Head of caudate nucleus (tissue), 42 donors: Measurements from ENCODE around the gene PIP5KL1.
"Not testable (repeated sequence)": the region's sequence is repeated elsewhere in the genome, so short reads cannot be mapped to it uniquely, and the experiment has no call there.

Experiments used
- DNase-seq, 42 donors: peaks; one replicate each; pipeline versions ENCODE4 v3.0.0 to v3.0.0-alpha.2; 2020 to 2021; ENCODE audit warnings: mixed read lengths in 7 of 42
- intact Hi-C: fragments of 100-400 bp; cut with DNase I; formaldehyde crosslinking; loops from one replicate; pipeline ENCODE4 v1.15.0; 2022

Gene PIP5KL1

GRCh38 chr9:127886401-127886972, 44.1 kb downstream of the PIP5KL1 start:
- intact Hi-C loops = no loop called here
- no peak for DNase-seq

- intact Hi-C loops = no loop called here
- DNase-seq = no peak
Observed at GRCh38 chr9:127885508-127886281, 44.9 kb downstream of the PIP5KL1 start.

- DNase-seq = no peak
- intact Hi-C loops = no loop called here
Observed at GRCh38 chr9:127884976-127885490, 45.5 kb downstream of the PIP5KL1 start.

- DNase-seq = peak in 16 of 42 donors; percentile 25 to 67 (median 42)
- intact Hi-C loops = no loop called here
Observed at GRCh38 chr9:127884427-127884911, 46.1 kb downstream of the PIP5KL1 start.

- DNase-seq = no peak
- intact Hi-C loops = no loop called here
Observed at GRCh38 chr9:127883959-127884358, 46.6 kb downstream of the PIP5KL1 start.

- intact Hi-C loops, DNase-seq: not testable (repeated sequence)
Observed at GRCh38 chr9:127881715-127882114, 48.9 kb downstream of the PIP5KL1 start.

- DNase-seq = no peak
- intact Hi-C loops = no loop called here
Observed at GRCh38 chr9:127880143-127880542, 50.4 kb downstream of the PIP5KL1 start.

GRCh38 chr9:127878652-127879390, 51.8 kb downstream of the PIP5KL1 start:
- intact Hi-C loops = loop anchor here (10.0 kb wide), 1 partner anchor 144 kb away; the partner anchor contains the start of gene TOR2A
- DNase-seq = peak in 1 of 42 donors; percentile 32

GRCh38 chr9:127878001-127878651, 52.5 kb downstream of the PIP5KL1 start:
- DNase-seq = peak in 32 of 42 donors; percentile 28 to 81 (median 55)
- intact Hi-C loops = loop anchor here (10.0 kb wide), 1 partner anchor 143 kb away; the partner anchor contains the start of gene TOR2A

- intact Hi-C loops = loop anchor here (10.0 kb wide), 1 partner anchor 143 kb away; the partner anchor contains the start of gene TOR2A
- peak; percentile 81 to 96 (median 92) for DNase-seq
Observed at GRCh38 chr9:127877566-127877998, 53.0 kb downstream of the PIP5KL1 start, which contains the start of gene AK1. Gene AK1 (minus strand): TSS chr9:127877675. CDS start chr9:127874617, 3,058 bp downstream.

- DNase-seq = peak in 30 of 42 donors; percentile 26 to 65 (median 46)
- intact Hi-C loops = loop anchor here (10.0 kb wide), 1 partner anchor 142 kb away; the partner anchor contains the start of gene TOR2A
Observed at GRCh38 chr9:127876764-127877562, 53.6 kb downstream of the PIP5KL1 start.

GRCh38 chr9:127876026-127876763, 54.4 kb downstream of the PIP5KL1 start:
- DNase-seq = no peak
- intact Hi-C loops = loop anchor here (10.0 kb wide), 1 partner anchor 141 kb away; the partner anchor contains the start of gene TOR2A

- DNase-seq = no peak
- intact Hi-C loops = loop anchor here (10.0 kb wide), 1 partner anchor 141 kb away; the partner anchor contains the start of gene TOR2A
Observed at GRCh38 chr9:127875306-127875966, 55.1 kb downstream of the PIP5KL1 start.

- DNase-seq = peak in 19 of 42 donors; percentile 21 to 70 (median 51)
- intact Hi-C loops = loop anchor here (5.0 to 10.0 kb wide), 3 partner anchors 43 to 140 kb away; partner anchors contain the start of genes ST6GALNAC4 and TOR2A
Observed at GRCh38 chr9:127874301-127875221, 56.0 kb downstream of the PIP5KL1 start.

- intact Hi-C loops = loop anchor here (5.0 to 10.0 kb wide), 3 partner anchors 43 to 139 kb away; partner anchors contain the start of genes ST6GALNAC4 and TOR2A
- DNase-seq = peak; percentile 66 to 95 (median 88)
Observed at GRCh38 chr9:127873886-127874285, 56.7 kb downstream of the PIP5KL1 start.
